Measurements from ENCODE around the gene FAM149A. TPM values are rescaled to one million over a fixed set of nuclear protein-coding genes. Genes with fewer than 3 reads are reported as not detected.

The FAM149A gene
- total and polyA plus RNA-seq, 2 donors (not counting 1 experiment from before 2014, with no cell fraction given): 5.6 to 9.4 TPM

DNA sequence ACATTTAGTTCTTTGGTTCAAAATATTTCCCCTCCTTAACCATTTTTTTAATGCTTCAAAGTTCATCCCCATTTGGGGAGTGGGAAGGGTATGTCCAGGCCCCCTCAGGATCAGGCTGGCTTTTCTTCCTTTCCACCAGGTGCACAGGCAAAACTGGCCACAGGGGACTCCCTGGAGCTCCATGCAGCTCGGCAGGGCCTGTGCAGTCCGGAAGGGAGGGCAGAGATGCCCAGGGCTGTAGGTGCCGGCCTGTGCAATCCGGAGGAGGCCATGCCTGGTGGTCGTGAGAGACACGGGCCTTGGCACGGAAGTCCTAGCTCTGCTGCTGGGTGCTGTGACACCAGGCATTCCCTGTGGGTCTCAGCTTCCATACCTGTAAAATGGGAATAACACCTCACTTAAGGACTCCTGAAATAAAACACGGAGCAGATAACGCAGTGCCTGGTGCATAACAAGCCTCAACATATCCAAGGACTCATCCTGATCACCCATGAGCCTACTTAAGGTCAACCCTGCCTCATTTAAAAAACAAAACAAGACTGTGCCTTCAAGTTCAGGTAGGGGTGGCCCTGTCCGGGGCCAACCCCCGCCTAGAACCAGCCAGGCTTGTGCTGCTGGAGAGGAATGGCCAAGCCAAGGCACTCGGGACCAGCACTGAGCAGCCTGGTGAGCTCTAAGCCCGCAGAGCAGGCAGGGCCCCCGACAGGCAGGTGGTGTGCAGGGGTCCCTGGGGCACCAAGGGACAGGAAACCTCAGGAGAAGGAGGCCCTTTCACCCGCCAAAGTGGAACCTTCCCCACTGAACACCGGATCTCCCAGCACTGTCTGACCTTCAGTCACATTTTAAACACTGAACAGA lies 65.7 kb downstream of the FAM149A start:
- Histone ChIP-seq H3K9me3 (ENCODE audit: control insufficient read depth, insufficient read depth, low read depth, low read length) (no peaks in the 10 kb centered on the region), H3K4me1 (ENCODE audit: control insufficient read depth, extremely low read depth, insufficient read depth, low read length) (no peaks in the 10 kb centered on the region), H3K4me3 (replicated peaks in 1 of 4; ENCODE audit: control extremely low read depth in 1 of 4, insufficient read depth in 1 of 4, low read depth in 3 of 4, low read length in 4 of 4) (no peak overlapping the region), H3K4me2 (ENCODE audit: extremely low read depth, insufficient read depth, low read length) (no peak overlapping the region), H4K20me1 (ENCODE audit: control insufficient read depth, extremely low read depth, insufficient read depth, low read length) (no peaks in the 10 kb centered on the region), H2AFZ (ENCODE audit: low read length) (no peak overlapping the region), H3K27me3 (ENCODE audit: control insufficient read depth, insufficient read depth, low read length) (no peaks in the 10 kb centered on the region), H3K9ac (ENCODE audit: insufficient read depth, low read length) (no peak overlapping the region), H3K27ac (ENCODE audit: insufficient read depth, low read length) (no peak overlapping the region), H3K79me2 (ENCODE audit: control insufficient read depth, insufficient read depth, low read length) (no peaks in the 10 kb centered on the region), H3K36me3 (ENCODE audit: control insufficient read depth, insufficient read depth, low read length) (no peaks in the 10 kb centered on the region)
- no peak for DNase-seq (ENCODE audit: low read depth in 2 of 2)
- TF ChIP-seq EZH2 (IDR thresholded peaks at IDR 0.05; ENCODE audit: low read length, missing control alignments): no peak
- TF ChIP-seq, protein P1, sequence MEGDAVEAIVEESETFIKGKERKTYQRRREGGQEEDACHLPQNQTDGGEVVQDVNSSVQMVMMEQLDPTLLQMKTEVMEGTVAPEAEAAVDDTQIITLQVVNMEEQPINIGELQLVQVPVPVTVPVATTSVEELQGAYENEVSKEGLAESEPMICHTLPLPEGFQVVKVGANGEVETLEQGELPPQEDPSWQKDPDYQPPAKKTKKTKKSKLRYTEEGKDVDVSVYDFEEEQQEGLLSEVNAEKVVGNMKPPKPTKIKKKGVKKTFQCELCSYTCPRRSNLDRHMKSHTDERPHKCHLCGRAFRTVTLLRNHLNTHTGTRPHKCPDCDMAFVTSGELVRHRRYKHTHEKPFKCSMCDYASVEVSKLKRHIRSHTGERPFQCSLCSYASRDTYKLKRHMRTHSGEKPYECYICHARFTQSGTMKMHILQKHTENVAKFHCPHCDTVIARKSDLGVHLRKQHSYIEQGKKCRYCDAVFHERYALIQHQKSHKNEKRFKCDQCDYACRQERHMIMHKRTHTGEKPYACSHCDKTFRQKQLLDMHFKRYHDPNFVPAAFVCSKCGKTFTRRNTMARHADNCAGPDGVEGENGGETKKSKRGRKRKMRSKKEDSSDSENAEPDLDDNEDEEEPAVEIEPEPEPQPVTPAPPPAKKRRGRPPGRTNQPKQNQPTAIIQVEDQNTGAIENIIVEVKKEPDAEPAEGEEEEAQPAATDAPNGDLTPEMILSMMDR (conservative IDR thresholded peaks at IDR 0.05 in 1 of 2, IDR thresholded peaks at IDR 0.05 in 1 of 2; ENCODE audit: low read depth in 1 of 2, low read length in 2 of 2): no peak

- H4K20me1 ChIP-seq (ENCODE audit: control insufficient read depth, extremely low read depth, insufficient read depth, low read length): no peaks in the 10 kb centered on the region
- DNase-seq (ENCODE audit: low read depth in 2 of 2): no peak
- no peak overlapping the region for H2AFZ ChIP-seq (ENCODE audit: low read length)
- H3K9ac ChIP-seq (ENCODE audit: insufficient read depth, low read length): no peak overlapping the region
- H3K27me3 ChIP-seq (ENCODE audit: control insufficient read depth, insufficient read depth, low read length): no peaks in the 10 kb centered on the region
- TF ChIP-seq, protein P1 (conservative IDR thresholded peaks at IDR 0.05 in 1 of 2, IDR thresholded peaks at IDR 0.05 in 1 of 2; ENCODE audit: low read depth in 1 of 2, low read length in 2 of 2): no peak
- no peak for TF ChIP-seq EZH2 (IDR thresholded peaks at IDR 0.05; ENCODE audit: low read length, missing control alignments)
- H3K36me3 ChIP-seq (ENCODE audit: control insufficient read depth, insufficient read depth, low read length): no peaks in the 10 kb centered on the region
- no peak overlapping the region for H3K4me3 ChIP-seq (replicated peaks in 1 of 4; ENCODE audit: control extremely low read depth in 1 of 4, insufficient read depth in 1 of 4, low read depth in 3 of 4, low read length in 4 of 4)
- H3K9me3 ChIP-seq (ENCODE audit: control insufficient read depth, insufficient read depth, low read depth, low read length): no peaks in the 10 kb centered on the region
- no peaks in the 10 kb centered on the region for H3K4me1 ChIP-seq (ENCODE audit: control insufficient read depth, extremely low read depth, insufficient read depth, low read length)
- H3K27ac ChIP-seq (ENCODE audit: insufficient read depth, low read length): no peak overlapping the region
- no peaks in the 10 kb centered on the region for H3K79me2 ChIP-seq (ENCODE audit: control insufficient read depth, insufficient read depth, low read length)
- H3K4me2 ChIP-seq (ENCODE audit: extremely low read depth, insufficient read depth, low read length): no peak overlapping the region
Measured at GRCh38 chr4:186170966-186171365, 66.5 kb downstream of the FAM149A start.

GRCh38 chr4:186172546-186172945 lies 68.0 kb downstream of the FAM149A start:
- H3K4me2 ChIP-seq (ENCODE audit: extremely low read depth, insufficient read depth, low read length): no peak overlapping the region
- no peak overlapping the region for H3K9ac ChIP-seq (ENCODE audit: insufficient read depth, low read length)
- H3K79me2 ChIP-seq (ENCODE audit: control insufficient read depth, insufficient read depth, low read length): no peaks in the 10 kb centered on the region
- H3K9me3 ChIP-seq (ENCODE audit: control insufficient read depth, insufficient read depth, low read depth, low read length): no peaks in the 10 kb centered on the region
- H3K27ac ChIP-seq (ENCODE audit: insufficient read depth, low read length): no peak overlapping the region
- DNase-seq (ENCODE audit: low read depth in 2 of 2): no peak
- H3K27me3 ChIP-seq (ENCODE audit: control insufficient read depth, insufficient read depth, low read length): no peaks in the 10 kb centered on the region
- H3K36me3 ChIP-seq (ENCODE audit: control insufficient read depth, insufficient read depth, low read length): no peaks in the 10 kb centered on the region
- TF ChIP-seq EZH2 (IDR thresholded peaks at IDR 0.05; ENCODE audit: low read length, missing control alignments): no peak
- TF ChIP-seq, protein P1 (conservative IDR thresholded peaks at IDR 0.05 in 1 of 2, IDR thresholded peaks at IDR 0.05 in 1 of 2; ENCODE audit: low read depth in 1 of 2, low read length in 2 of 2): no peak
- H3K4me1 ChIP-seq (ENCODE audit: control insufficient read depth, extremely low read depth, insufficient read depth, low read length): no peaks in the 10 kb centered on the region
- H4K20me1 ChIP-seq (ENCODE audit: control insufficient read depth, extremely low read depth, insufficient read depth, low read length): no peaks in the 10 kb centered on the region
- H2AFZ ChIP-seq (ENCODE audit: low read length): no peak overlapping the region
- no peak overlapping the region for H3K4me3 ChIP-seq (replicated peaks in 1 of 4; ENCODE audit: control extremely low read depth in 1 of 4, insufficient read depth in 1 of 4, low read depth in 3 of 4, low read length in 4 of 4)
